Renal pelvis (tissue), 4 donors: ENCODE measurements around the gene FARP1. TPM values are rescaled to one million over a fixed set of nuclear protein-coding genes. Genes with fewer than 3 reads are reported as not detected.

Experiments
- DNase-seq: peaks from one replicate; pipeline ENCODE4 v3.0.0-alpha.2; 2013
- polyA plus RNA-seq, 3 donors: library from polyadenylated mRNA; unstranded; fragments of 120-200 nt; gene quantifications; one replicate each; pipeline ENCODE4 v1.2.1, GENCODE V29; 2013; ENCODE audit not compliant: insufficient read length in 3 of 3

The FARP1 gene
- polyA plus RNA-seq, 3 donors, result 249 to 303 (median 268) TPM

DNA sequence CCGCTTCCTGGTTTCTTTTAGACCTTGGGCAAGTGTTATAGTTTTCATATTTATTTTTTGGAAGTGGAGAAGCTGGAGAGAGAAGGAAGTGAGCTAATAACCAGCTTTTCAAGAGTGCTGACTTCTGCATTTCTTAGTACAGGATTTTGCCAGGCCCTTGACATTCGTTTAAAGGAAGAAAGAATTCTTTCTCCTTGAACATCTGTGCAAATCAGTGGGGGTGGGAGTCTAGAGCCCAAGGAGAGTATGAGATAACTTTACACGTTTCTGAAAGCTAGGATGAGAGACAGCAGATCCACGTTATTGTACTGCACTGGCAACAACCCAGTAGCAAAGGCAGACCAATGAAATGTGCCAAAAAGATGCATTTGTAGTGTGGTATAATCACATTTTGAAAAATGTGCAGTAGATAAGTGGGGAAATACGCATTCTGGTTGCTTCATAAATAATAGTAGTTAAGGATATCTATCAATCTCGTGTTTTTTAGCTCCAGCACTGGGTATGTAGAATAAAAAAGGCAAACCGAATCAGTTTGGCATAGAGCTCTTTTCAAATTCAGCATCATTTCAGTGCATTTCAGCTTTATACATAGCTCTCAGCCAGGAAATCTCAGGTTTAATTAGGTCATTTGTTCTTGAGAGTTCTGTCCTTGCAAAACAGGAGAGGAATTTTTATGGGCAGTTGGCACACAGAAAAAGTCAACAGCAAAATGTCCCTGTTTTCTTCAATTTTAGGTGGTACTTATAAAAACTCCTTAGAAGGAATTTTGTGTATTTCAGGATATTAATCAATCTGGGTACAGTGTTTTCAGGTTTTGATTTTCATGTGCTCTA, 29.9 kb downstream of the FARP1 start:
- DNase-seq, result no peak

DNA sequence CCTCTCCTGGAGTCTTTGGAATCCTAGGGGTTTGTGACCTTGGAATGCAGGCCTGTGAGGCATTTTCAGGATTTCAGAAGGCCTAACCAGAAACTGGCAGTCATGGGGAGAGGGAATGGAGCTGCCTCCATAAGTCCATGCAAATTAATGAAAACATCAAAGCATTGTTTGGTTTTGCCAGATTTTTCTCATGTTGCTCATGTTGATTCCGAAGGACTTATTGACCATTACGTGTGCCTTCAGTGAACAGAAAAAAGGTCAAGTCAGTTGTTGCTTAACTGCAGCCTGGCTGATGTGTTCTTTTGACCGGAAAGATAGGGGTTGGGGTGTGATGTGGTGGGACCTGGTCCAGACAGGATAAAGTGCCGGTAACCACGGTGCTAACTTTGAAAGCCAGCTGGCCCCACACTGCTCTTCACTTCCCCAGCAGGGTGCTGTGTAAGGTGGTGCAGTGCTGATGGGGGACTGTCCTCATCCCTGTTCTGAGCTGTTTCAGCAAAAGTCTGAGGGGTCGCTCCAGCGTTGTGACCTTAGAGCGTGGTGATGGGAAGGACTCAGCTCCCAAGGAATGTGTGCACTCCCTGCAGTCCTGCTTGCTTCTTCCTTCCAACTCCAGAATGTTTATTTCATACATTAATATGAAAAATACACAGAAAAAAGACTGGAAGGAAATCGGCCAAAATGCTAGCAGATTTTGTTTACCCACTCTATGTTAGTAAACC, 30.7 kb downstream of the FARP1 start:
- no peak for DNase-seq

DNA sequence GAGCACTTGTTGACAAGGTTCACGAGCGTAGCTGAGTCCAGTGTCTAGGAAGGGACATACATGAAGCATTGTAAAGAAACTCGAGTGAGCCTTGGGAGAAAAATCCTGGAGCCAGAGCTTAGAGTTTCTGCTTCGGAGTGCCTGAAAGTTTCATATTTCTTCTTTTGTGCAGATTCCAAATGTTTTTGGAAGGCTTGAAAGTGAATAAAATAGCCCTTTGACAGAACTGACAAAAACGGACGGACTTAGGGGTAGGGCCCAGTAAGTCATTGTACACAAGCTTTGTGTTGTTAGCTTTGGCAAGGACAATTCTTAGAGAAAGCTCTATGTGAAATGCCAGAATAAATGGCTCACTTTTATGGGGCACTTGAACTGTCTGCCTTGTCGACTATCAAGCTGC, 31.4 kb downstream of the FARP1 start:
- DNase-seq, result no peak

DNA sequence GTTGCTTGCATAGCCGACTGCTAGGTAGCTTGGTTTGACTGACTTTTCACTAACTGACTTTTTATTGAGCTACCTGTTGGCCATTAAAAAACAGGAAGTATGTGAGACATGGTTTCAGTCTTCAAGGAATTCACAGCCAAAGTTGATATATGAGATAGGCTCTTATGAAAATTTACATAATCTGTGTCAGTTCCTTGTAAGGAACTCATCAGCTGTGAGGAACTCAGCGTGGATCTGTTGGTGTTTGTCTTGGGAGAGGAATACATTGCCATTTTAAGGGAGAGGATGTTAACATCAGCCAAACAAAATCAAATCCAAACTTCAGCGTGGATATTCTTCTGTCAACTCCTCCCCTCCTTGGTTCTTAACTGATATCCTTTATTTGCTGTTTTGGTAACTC, 32.1 kb downstream of the FARP1 start:
- no peak for DNase-seq

DNA sequence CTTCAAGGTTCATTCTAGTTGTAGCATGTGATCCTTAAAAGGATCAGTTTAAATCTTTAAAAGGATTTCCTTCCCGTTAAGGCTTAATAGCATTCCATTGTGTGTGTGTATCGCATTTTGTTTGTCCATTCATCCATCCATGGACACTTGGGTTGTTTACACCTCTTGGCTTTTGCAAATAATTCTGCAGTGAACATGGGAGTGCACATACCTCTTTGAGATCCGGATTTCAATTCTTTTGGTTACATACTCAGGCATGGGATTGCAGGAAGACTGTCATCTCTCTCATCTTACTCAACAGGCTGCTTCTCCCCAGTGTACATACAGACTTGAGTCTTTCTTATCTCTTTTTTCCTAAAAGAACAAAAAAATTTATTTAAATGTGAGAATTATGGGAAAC, 32.9 kb downstream of the FARP1 start:
- DNase-seq, result no peak

DNA sequence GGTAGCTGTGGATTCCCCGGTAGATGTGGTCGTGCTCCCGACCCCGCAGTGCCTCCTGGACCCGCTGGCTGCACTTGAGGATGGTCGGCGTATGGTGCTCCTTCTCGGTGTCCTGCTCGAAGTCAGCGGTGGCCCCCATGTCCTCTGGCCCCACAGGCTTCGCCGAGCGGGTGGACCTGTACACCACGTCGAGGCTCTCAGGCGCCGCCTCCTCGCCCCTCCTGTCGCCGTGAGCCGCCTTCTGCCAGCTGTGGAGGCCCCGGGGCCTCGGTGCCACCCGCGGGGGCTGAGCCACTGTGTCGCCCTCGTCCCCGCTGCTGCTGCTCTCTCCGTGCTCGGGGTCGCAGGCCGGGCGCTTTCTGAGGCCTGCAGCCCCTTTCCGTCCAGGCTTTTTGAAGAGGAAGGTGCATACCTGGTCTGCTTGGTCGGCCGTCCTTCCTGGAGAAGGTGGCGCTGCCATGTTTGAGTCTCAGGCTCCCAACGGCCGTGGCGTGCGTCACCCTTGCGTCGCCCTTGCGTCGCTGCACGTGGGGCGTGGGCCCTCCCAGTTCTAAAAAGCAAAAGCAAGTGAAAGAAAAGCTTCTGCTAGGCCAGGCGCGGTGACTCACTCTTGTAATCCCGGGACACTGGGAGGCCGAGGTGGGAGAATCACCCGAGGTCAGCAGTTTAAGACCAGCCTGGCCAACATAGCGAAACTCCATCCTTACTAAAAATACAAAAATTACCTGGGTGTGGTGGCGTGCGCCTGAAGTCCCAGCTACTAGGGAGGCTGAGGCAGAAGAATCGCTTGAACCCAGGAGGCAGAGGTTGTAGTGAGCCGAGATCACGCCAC, 34.1 kb downstream of the FARP1 start, which contains the start of gene RNF113B:
TSS of gene RNF113B (minus strand) at position 493 of the 832 bp plus-strand sequence. CDS start at position 460, 33 bp downstream.
- no peak for DNase-seq

DNA sequence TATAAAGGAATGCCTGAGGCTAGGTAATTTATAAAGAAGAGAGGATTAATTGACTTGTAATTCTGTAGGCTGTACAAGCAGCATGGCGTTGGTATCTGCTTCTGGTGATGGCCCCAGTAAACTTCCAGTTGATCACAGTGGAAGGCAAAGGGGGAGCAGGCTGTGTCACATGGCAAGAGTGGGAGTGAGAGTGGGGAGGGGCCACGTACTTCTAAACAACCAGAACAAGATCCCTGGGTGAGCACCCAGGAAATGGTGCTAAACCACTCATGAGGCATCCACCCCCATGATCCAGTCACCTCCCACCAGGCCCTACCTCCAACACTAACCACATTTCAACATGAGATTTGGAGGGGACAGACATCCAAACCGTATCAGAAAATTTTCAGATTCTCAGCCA, 37.2 kb downstream of the FARP1 start:
- no peak for DNase-seq

DNA sequence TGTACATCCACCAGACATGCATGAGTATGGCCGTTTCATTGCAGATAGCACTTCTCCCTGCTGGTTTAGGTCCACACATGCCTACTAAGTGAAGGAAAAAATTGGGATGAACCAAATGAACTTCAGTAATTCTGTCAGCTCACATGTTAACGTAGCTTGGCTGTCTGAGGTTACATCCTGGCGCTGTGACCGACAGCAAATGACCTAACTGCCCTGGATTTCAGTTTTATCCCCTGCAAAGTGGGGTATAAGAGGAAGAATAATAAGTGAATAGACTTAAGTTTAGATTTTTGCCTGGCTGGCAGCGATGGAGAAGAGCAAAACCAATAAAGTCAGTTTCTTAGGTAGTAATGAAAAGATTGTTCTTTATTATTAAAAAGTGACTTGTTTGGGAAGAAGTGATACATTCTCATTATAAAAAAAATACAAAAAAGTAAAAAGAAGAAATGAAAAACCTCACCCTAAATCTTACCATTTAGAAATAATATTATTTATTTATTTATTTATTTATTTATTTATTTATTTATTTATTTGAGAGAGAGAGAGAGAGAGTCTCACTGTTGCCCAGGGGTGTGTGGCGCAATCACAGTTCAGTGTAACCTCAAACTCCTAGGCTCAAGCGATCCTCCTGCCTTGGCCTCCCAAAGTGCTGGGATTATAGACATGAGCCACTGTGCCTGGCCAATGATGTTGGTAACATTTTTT, 38.4 kb downstream of the FARP1 start:
- no peak for DNase-seq

DNA sequence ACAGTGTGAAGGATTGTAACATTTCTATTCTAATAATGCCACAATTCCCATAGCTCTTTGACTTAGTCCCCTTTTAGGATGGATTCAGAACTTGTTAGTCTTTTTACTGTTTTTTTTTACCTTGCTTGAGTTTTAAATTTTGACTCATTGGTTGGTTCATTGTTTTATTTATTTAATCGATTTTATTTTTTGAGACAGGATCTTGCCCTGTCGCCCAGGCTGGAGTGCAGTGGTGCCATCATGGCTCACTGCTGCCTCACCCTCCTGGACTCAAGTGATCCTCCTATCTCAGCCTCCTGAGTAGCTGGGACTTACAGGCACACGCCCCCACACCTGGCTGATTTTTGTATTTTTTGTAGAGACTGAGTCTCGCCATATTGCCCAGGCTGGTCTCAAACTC, 39.3 kb downstream of the FARP1 start:
- DNase-seq, result no peak

DNA sequence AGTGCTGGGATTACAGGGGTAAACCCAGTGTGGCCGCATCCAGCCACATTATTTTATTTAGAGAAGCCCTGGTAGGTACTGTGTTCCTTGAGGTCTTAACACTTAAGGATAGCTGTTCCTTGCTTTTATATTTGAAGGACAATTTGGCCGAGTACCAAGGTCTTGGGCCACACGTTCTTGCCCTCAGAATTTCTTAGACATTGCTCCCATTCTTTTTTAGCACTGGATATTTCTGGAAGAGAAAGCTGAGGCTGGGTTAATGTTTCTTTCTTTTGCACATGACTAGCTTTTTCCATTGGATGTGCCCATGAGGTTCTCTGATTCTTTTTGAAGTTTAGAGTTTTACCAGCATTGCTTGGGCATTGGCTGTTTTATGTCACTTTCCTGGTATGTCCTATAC, 39.7 kb downstream of the FARP1 start:
- DNase-seq, result no peak

DNA sequence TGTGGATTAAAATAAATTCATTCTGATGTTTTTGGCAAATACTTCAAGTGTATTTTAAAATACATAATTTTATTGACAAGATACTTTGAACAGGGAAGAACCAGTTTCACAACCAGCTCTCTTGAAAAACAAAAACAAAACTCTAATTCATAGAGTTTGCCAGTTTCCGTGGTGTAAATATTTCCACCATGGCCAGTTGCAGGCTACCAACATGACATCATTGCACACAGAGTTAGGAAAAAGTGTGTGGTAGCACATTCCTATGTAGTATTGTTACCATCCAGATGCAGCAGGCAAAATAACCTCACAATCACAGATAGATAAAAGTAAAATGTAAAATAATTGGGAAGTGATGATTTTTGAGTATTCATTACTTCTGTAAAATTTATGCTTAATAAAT, 41.9 kb downstream of the FARP1 start:
- DNase-seq, result no peak

DNA sequence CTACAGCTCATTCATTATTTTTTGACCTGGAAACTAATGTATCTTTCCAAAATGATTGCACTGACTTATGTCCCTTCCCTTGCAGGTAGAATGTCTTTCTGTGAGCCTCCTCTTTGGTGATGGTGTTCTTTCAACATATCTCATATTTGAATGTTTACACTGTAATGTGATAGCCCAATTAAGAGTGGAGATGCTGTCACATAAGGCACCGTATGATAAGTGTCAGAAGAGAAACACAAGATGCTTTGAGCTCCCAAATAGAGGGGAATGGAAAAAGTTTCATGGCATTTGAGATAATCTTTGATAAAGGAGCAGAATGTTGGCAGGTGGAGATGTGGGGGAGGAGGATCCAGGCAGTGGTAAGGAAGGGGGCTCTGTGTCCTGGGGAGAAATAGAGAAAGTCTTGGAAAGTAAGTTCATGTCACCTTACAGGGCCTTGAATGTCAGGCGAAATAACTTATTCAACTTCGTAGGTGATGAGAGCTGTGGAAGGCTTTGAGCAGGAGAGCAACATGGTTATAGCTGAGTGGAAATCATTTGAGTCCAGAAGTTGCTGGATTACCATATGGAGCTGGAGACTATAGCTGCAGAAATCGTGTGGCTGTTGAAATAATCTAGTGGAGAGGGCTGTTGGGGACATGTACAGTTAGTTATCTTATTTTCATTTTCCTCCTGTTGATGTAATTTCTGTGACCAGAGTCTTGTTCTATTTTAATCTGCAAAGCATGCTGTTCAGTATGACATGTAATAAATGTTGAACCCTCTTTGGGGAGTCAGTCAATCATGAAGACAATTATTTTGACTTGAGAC, 44.5 kb downstream of the FARP1 start:
- DNase-seq, result no peak

DNA sequence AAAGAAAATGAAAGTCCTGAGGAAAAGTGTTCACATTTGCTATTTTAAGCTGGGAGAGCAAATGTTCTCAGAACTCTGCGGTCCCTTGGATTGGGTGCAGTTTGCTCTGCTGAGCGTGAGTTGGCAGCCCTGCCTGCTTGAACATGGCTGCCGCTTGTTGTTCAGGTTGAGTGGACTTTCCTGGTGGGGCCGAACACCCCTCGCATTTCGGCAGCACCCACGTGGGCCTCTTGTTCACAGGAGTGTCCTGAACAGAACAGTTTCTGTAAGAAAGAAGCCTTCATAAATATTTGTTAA, 45.0 kb downstream of the FARP1 start:
- no peak for DNase-seq

DNA sequence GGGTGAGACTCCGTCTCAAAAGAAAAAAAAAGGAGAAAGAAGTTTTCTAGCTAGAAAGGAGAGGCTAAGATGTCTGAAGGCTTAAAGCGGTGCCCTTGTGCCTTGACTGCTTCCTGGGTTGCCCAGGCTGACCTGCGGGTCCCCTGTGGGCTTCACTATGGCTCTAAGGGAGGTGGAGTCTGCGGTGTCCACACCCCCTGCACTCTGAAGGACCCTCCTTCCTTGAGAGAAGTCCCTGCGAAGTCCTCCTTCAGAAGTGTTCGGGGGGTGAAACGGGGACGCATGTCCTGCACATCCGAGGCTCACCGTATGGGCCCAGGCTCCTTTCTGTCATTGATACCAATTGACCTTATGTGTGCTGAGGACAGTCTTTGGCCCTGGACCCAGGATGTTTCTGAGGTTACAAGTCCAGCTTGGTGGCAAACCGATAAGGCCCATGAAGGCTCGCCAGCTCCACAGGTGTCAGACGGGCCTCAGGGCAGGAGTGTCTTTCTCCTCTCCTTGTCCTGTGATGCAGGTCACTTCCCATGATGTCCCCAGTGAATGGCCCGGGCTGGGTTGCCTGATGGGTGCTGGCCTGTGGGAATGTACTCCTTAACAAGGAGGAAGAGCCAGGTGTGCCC, 45.8 kb downstream of the FARP1 start:
- DNase-seq, result no peak

DNA sequence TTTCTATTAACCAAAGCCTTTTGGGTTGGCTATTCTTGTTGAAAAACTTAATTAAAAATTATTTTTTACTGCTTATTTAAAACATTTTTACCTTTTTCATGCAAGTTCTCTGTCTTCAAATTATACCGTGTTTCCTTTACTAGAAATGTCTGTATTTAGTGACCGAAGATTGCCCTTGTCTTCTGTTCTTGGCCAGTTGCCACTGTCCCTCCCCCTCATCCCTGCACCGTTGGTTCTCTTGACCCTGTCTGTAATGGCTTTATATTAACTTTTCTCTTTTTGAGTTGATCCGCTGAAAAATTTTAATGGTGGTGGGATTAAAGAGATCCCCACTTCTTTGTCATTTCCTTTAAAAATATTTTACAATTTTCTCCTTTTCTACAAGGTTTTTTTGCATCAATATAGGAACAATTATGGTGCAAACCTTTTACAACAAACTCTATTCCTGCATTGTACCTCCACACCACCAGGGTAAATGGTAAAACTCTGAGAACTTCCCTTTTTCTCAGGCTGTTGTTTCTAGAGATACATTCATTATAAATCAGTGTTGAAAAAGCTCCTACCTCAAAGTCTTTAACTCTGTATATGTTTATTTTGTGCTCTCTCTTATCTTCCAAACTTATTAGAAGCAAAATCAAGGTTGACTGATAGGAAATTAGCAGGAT, 47.1 kb downstream of the FARP1 start:
- no peak for DNase-seq

DNA sequence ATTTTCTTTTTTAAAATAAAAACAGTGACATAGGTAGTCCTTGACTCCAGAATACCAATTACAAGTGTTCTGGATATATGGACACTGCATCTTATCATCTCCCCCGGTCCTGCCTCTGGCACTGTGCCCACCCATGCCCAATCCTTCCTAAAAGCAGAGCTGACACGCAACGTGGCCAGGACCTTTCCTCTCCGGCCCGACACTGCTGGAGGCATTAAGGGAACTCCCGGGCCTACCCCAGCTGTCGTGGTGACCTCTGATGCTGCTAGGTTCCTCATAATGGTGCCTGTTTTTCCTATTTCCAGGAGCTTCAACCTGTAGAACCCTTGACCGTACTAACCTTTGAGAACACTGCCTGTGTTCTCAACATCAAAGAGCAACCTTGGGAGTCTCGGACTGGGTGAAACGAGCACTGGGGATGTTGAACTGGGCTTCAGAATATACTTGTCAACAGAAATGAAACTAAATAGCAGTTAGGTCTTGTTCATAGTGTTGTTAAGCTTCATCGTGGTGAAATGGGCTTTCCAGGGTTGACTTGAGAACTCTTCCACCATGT, 48.1 kb downstream of the FARP1 start:
- DNase-seq, result no peak

DNA sequence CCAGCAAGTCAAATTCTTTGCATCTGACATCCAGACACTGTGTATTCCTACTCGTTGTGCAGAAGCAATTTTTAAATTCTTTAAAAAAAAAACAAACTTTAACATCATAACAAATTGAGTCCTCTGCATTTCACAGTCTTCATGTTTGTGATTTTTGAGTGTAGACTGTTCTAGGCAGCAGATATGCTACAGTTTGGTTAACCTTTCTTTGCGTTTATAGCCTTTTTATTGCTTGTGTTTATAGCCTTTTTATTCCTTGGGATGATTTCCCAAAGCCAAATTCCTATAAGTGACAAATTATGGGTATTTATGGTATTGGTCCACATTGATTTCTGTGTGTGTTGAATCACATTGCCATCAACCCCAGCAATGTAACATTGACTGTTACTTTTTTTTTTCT, 49.1 kb downstream of the FARP1 start:
- DNase-seq, result no peak

DNA sequence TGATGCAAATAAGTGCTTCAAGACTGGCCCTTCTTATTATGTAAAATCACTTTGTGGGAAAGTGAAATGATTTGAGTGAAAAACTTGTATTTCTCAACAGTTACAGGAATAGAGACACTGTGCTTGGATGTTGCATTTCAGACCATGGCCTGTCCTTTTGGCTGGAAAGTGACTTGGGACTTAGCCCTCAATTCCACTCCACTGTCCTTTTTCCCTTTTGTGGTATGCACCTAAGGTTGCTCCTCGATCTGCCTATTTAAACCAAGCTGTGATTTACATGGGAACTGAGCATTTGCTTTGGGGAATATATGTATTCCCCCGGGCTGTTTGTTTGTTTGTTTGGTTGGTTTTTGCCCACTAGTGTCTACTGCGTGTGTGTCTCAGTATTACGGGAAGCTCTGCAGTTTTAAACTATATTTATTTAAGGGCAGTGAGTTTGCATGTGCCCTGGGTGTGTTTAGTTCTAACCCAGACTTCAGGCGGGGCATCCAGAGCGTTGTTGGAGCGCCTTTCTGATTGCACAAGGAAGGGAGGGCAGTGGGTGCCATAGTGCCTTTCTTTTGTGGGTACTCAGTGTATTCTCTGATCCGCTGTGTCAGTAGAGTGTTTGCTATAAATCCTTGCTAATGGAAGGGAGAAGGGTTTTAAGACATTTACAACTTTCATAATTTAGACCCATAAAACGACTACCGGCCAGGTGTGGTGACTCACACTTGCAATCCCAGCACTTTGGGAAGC, 52.3 kb downstream of the FARP1 start:
- no peak for DNase-seq

DNA sequence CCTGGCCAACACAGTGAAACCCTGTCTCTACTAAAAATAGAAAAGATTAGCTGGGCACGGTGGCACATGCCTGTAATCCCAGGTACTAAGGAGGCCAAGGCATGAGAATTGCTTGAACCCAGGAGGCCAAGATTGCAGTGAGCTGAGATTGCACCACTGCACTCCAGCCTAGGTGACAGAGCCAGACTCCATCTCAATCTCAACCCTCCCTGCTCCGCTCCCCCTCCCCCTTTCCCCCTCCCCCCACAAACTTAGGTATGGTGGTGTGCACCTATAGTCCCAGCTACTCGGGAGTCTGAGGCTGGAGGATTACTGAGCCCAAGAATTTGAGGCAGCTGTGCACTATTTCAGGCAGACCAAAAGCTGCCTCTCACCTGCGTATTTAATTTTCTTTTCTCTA, 55.8 kb downstream of the FARP1 start:
- no peak for DNase-seq
